Activated B cell treated with CpG ODN at 0.5 μM for 24 hours (primary cell): ENCODE results near the gene MEIS2. TPM values are rescaled to one million over a fixed set of nuclear protein-coding genes. Genes with fewer than 3 reads are reported as not detected.

Experiments used
- ATAC-seq: fragments of 200-7000 bp; cut with Tn5 transposase; one replicate; pipeline ENCODE4 v1.10.0; 2021; ENCODE audit warnings: low read depth, mild to moderate bottlenecking, moderate library complexity
- CTCF ChIA-PET: fragments of 350-600 bp; sonication (Branson Sonifier 250); formaldehyde crosslinking; loops from one replicate; lab custom pipeline; 2021; ENCODE audit warnings: antibody characterized with exemption; lab: Charles Lee
- POLR2A ChIA-PET: fragments of 350-600 bp; sonication (Branson Sonifier 250); formaldehyde crosslinking; loops from one replicate; lab custom pipeline; 2021; ENCODE audit warnings: antibody characterized with exemption; lab: Charles Lee
- DNase-seq: peaks from one replicate; pipeline ENCODE4 v3.0.0; 2022
- H3K27ac Mint-ChIP-seq: one replicate; pipeline ENCODE4 v1.8.0; 2020; ENCODE audit warnings: mixed read lengths
- H3K27me3 Mint-ChIP-seq: one replicate; pipeline ENCODE4 v1.8.0; 2021; ENCODE audit warnings: mixed read lengths
- H3K36me3 Mint-ChIP-seq: one replicate; pipeline ENCODE4 v1.8.0; 2021; ENCODE audit warnings: low read depth, mixed read lengths
- H3K4me1 Mint-ChIP-seq: one replicate; pipeline ENCODE4 v1.8.0; 2021; ENCODE audit warnings: mixed read lengths
- H3K4me3 Mint-ChIP-seq: one replicate; pipeline ENCODE4 v1.8.0; 2020; ENCODE audit warnings: mild to moderate bottlenecking, mixed read lengths
- H3K9me3 Mint-ChIP-seq: one replicate; pipeline ENCODE4 v1.8.0; 2020; ENCODE audit warnings: mixed read lengths
- CTCF ChIP-seq: fragments of 200-600 bp; IDR thresholded peaks from one replicate; pipeline ENCODE4 v1.8.0; 2022; ENCODE audit warnings: antibody characterized with exemption, mild to moderate bottlenecking
- intact Hi-C: fragments of 100-400 bp; cut with micrococcal nuclease; formaldehyde crosslinking; loops from one replicate; pipeline ENCODE4 v1.15.1; 2024
- total RNA-seq: library from RNA; stranded (reverse); gene quantifications from 2 replicates; pipeline ENCODE4 v1.2.3, GENCODE V29; 2022

The MEIS2 gene
- total RNA-seq, 1 donor from 2014 or later = 0.24 TPM

GRCh38 chr15:36925049-36925448 lies 175.3 kb downstream of the MEIS2 start:
- peaks cover 3% of the 10 kb centered on the region for H3K27me3 Mint-ChIP-seq
- DNase-seq (no peak), ATAC-seq (no peak)
- intact Hi-C loops = no loop called here
- ChIA-PET CTCF (no interaction called here), POLR2A (no interaction called here)
- no peaks in the 10 kb centered on the region for H3K9me3 Mint-ChIP-seq
- no peaks in the 10 kb centered on the region for H3K4me1 Mint-ChIP-seq
- TF ChIP-seq CTCF = no peak
- H3K4me3 Mint-ChIP-seq = no peak overlapping the region
- H3K36me3 Mint-ChIP-seq = no peaks in the 10 kb centered on the region
- no peak overlapping the region for H3K27ac Mint-ChIP-seq

DNA sequence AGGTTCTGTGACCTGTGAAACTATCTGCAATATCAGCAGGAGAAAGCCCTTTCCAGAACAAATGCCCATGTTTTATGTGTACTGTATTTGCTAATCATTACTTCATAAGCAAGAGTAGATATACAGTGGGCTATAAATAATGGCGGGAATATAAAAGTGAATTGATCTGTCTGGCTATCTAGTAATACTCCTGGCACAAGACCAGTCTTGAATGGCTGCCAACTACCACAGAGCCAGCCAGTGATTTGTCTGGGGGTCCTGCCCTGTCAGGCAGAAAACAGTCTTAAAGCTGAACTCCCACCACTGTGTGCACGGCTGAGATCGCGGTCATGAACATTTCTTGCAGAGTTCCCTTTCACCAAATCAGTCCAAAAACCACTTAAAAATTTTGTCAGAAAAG lies 176.3 kb downstream of the MEIS2 start:
- Mint-ChIP-seq H3K9me3 (no peaks in the 10 kb centered on the region), H3K27me3 (no peaks in the 10 kb centered on the region), H3K27ac (no peak overlapping the region), H3K4me3 (no peak overlapping the region), H3K36me3 (no peaks in the 10 kb centered on the region), H3K4me1 (no peaks in the 10 kb centered on the region)
- ATAC-seq (no peak), DNase-seq (no peak)
- ChIA-PET POLR2A (no interaction called here), CTCF (no interaction called here)
- intact Hi-C loops = no loop called here
- TF ChIP-seq CTCF = no peak

GRCh38 chr15:36921484-36922091 lies 178.8 kb downstream of the MEIS2 start:
- H3K9me3 Mint-ChIP-seq = no peaks in the 10 kb centered on the region
- ChIA-PET POLR2A (no interaction called here), CTCF (no interaction called here)
- no peaks in the 10 kb centered on the region for H3K36me3 Mint-ChIP-seq
- DNase-seq = no peak
- TF ChIP-seq CTCF = no peak
- H3K27me3 Mint-ChIP-seq = no peaks in the 10 kb centered on the region
- no peak overlapping the region for H3K27ac Mint-ChIP-seq
- no peaks in the 10 kb centered on the region for H3K4me1 Mint-ChIP-seq
- H3K4me3 Mint-ChIP-seq = no peak overlapping the region
- ATAC-seq = no peak
- intact Hi-C loops = no loop called here

DNA sequence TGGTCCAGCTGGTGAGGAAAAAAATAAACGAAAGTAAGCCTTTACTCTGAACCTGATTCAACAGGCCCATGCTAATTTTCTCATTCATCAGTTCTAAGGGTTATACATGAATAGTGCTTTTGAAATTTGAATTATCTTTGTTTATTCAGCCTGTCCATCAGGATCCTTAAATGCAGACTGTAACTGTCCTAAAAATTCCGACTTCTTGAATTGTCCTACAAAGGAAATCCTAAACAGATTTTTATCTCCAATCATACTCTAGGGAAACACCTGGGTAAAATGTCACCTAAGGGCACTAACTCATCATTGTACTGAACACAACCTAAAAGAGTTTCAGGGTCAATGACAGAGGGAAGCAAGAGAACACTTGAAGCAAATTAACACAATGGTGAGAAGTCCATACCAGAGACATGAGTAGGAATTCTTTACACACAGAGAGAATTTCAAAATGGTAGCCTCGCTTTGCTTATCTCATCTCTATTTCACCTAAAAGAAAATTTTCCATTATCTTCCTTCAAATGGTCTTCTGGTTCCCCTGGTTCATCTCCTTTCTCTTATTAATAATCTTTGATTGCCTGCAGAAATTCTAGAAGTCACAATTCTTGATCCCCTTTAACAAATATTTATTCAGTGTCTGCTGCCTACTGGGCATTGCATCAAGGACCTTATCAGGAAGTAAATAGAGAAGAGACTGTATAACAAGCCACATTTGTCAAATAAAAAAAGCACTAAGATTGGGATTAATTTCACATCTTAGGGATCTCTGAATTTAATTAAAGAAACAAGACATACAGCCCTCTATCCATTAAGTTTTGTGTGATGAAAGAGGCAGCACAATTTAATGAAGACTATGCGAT lies 182.7 kb downstream of the MEIS2 start:
- CTCF ChIA-PET = no interaction called here
- ATAC-seq (no peak), DNase-seq (no peak)
- no peaks in the 10 kb centered on the region for H3K36me3 Mint-ChIP-seq
- H3K4me1 Mint-ChIP-seq = no peaks in the 10 kb centered on the region
- no peaks in the 10 kb centered on the region for H3K9me3 Mint-ChIP-seq
- H3K4me3 Mint-ChIP-seq = no peak overlapping the region
- no peak overlapping the region for H3K27ac Mint-ChIP-seq
- POLR2A ChIA-PET = no interaction called here
- intact Hi-C loops = no loop called here
- no peak for TF ChIP-seq CTCF
- H3K27me3 Mint-ChIP-seq = no peaks in the 10 kb centered on the region

DNA sequence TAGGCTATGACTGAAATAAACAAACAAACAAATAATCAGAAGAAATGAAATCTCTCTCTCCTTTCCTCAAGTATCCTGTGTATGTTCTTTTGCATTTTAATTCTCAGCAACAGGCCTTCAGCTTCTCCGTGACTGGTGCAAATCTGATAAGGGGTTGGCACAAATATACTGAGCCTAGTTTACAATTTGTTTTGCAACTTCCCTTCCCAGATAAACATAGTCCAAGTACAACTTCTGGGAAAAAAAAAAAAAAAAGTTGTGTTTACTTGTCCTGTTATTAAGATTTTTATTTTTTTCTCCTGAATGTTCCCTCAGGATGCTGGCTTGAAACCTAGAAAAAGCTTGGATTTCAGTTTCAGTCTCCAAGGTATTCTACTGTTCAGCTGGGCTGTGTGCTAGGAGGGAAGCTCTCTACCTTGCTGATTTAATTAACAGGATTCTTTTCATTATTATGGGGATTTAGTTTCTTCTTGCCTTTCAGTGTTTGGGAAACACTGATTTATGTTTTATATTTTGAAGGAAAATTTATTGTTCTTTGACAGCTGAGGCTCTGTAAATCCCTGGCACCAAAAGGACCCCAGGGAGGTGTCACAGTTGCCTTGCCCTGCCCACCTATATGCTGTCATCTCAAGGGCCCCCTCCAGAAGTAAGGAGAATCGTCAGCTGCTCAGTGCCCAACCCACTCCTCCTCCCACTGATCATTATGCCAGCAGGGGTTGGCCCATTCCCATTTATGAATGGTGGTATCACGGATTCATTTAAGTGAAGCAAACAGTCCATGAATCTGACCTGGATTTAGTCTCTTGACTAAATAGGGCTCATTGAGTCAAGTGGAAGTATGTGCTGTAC lies 185.2 kb downstream of the MEIS2 start:
- no peaks in the 10 kb centered on the region for H3K4me1 Mint-ChIP-seq
- no peaks in the 10 kb centered on the region for H3K9me3 Mint-ChIP-seq
- no peak for TF ChIP-seq CTCF
- no peaks in the 10 kb centered on the region for H3K36me3 Mint-ChIP-seq
- no peak for DNase-seq
- ChIA-PET POLR2A (no interaction called here), CTCF (no interaction called here)
- ATAC-seq = no peak
- H3K27me3 Mint-ChIP-seq = no peaks in the 10 kb centered on the region
- intact Hi-C loops = no loop called here
- H3K4me3 Mint-ChIP-seq = no peak overlapping the region
- H3K27ac Mint-ChIP-seq = no peak overlapping the region
